Upper lobe of left lung (tissue), 4 donors: ENCODE data around the gene GGT7.
"Not testable (repeated sequence)": the region's sequence is repeated elsewhere in the genome, so short reads cannot be mapped to it uniquely, and the experiment has no call there.

Source experiments
- CTCF ChIP-seq, 6 experiments: fragments of 450-650 bp in 4 of 6; fragments of 200-600 bp in 2 of 6; sonication (generic) in 2 of 6; IDR thresholded peaks; one replicate each; pipeline ENCODE4 v1.5.1; 2016 to 2019; ENCODE audit warnings: antibody characterized with exemption in 6 of 6
- EP300 ChIP-seq, 4 donors: sonication (generic); formaldehyde crosslinking; IDR thresholded peaks; one replicate each; pipeline ENCODE4 v1.5.1; 2017; ENCODE audit warnings: antibody characterized with exemption in 4 of 4, control low read depth in 2 of 4
- POLR2A ChIP-seq, 4 donors: fragments of 450-650 bp; IDR thresholded peaks; one replicate each; pipeline ENCODE4 v1.5.1; 2016 to 2017; ENCODE audit warnings: antibody characterized with exemption in 4 of 4, mild to moderate bottlenecking in 2 of 4

GRCh38 chr20:34807944-34808465 lies 64.7 kb downstream of the GGT7 start:
- not testable (repeated sequence) for TF ChIP-seq CTCF, POLR2A, EP300 (IDR thresholded peaks at IDR 0.05)
